Fibroblast of upper back skin (primary cell): ENCODE data around the gene CALCOCO1.
"Not testable (repeated sequence)": the region's sequence is repeated elsewhere in the genome, so short reads cannot be mapped to it uniquely, and the experiment has no call there.

Experiments
- DNase-seq: peaks from one replicate; pipeline ENCODE4 v3.0.0-alpha.2; 2013

Gene CALCOCO1

DNA sequence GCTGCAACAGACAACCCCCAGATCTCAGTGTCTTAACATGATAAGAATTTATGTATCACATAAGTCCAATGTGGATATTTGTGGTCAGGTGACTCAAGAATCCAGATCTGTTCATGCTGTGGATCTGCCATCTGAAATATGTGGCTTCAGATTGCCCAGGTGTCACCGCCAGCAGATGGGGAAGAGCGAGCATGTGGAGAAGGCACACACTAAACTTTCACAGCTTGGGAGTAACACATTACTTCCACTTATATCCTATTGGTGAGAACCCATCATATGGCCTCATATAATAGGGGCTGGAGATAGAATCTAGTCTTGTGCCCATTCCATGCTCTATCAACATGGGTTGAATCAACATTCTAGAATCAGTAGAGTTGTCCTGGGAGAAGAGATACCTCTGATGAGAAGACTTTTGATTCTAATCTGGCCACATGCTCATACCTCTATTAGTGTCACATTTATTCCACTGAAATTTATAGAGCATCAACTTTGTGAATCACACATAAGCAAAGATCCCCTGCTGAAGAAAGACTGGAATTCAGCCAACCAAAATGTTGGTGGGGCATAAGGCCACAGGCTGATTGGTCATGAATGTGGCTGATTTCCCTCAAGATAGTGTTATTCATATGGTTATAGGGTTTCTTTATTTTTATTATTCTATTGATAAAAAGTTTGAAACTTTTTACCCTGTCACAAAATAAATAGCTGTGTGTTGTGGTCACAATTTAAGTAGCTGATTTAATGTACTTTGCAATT lies 6.0 kb upstream of the CALCOCO1 start:
- DNase-seq = peak; percentile 53

DNA sequence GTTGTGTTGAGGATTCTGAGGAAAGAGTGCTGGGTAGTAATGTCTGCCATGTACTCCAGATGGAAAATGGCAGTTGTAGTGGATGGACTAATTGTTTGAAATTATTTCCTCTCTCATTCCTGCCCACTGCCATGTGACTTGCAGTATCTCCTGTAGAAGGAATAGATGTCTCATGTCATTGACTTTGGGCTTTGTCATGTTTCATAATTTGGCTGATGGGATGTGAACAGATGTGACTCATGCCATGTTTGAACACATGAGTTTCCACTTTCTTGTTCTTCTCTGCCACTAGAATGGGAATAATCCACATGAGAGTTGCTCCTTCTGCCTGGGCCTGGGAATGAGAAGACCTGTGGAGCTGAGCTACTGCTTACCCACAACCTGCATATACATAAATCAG lies 2.4 kb upstream of the CALCOCO1 start:
- no peak for DNase-seq

DNA sequence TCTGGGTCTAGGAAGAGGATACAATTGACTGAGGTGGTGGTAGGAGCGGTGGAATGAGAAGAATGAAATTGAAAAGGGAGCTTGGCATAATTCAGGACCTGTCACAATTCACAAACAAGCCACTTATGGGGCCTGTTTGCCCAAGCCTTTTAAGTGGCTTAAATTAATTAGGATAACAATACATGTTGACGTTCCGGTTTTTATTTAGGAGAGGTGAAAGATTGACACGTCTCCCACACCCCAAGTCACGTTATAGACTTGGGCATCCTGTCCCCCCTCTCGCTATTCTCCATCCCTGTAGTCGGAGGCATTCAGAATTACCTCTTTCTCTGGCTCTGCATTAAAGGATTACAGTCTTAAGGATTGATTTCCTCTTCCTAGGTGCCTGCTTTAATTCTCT lies 954 bp upstream of the CALCOCO1 start:
- no peak for DNase-seq

DNA sequence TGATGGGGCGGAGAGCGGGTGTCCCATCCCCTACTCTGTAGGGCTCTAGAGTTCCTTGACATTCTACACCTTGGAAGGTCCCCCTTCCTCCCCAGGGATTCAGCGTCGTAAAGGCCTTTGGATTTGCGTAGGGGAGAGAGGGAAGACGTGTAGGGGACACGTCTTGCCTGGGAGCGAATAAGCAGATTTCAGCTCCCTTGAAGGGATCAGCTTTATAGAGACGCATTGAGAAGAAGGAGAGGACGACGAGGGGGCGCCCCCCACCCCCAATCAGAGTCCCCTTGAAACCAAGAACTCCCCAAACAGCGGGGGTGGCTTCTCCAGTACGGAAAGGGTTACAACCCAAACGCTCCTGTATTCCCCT lies 324 bp downstream of the CALCOCO1 start:
- DNase-seq = peak; percentile 22

DNA sequence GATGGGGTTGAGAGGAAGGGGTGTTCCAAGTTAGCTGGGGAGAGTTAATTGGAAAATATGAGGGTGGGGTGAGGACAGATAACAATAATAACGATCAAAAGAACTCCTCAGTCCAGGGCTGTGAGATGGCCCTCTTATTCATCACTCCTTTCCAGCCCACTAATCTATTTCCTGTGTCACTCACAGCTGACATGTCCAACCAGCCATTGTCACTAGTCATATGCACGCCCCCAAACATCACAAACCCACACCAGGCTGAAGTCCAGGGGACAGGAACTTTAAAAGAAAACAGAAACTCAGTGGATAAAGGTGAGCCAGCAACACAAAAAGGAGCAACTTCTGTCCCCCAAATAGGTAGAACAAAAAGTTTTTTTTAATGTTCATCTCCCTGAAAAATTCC lies 911 bp downstream of the CALCOCO1 start:
- DNase-seq = no peak

DNA sequence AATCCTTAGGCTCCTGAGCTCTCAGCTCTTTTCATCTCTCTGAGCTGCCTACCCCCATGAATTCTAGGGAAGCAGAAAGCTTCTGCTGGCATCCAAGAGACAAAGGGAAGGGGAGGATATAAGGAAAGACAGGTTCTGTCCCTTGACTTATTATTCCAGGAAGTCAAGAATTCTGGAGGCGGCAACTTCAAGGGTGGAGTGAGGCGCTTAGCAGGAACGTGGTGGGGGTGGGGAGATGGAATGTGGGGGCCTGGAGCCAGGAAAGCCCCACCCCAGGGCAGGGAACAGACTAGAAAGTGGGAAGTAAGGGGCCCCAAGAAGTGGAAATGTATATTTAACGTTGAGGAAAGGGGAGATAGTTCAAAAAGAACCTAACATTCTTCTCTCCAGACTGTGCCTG lies 1.4 kb downstream of the CALCOCO1 start:
- peak; percentile 36 for DNase-seq

DNA sequence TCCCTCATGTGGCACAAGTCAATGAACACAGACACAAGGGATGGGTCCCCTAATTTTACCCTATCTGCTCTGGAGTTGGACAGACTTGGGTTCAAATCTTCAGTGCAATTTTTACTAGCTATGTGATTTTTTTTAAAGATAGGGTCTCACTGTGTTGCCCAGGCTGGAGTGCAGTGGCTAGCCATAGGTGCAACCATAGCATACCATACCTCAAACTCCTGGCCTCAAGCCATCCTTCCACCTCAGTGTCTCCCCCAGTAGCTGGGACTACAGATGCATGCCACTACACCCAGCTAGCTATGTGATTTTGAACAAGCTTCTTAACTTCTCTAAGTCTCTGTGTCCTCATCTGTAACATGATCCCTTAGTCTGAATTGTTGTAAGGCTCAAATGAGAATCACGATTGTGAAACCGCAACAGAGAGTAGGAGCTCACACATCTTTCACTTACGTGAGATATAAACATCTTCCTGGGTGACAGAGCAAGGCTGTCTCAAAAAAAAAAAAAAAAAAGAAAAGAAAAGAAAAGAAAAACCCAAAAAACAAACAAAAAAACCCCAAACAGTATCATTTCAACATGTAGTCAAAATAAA lies 4.7 kb downstream of the CALCOCO1 start:
- no peak for DNase-seq

DNA sequence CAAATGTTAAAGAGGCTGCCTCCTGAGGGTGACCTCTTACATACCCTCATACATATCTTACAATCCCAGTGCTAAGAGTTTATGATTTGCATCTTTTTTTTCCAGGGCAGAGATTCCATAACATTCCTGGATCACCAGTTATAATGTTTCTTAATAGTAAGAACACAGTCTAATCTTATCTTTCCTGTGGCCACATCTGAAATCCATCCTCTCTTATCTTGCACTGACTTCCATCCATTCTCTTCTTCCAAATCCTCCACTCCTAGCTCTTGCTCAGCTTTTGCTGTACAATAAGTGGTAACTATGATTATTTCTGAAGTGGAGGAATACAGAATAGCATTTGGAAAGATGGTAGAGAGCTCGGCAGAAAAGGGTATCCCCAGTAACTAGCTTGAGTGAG lies 6.3 kb downstream of the CALCOCO1 start:
- DNase-seq = no peak

DNA sequence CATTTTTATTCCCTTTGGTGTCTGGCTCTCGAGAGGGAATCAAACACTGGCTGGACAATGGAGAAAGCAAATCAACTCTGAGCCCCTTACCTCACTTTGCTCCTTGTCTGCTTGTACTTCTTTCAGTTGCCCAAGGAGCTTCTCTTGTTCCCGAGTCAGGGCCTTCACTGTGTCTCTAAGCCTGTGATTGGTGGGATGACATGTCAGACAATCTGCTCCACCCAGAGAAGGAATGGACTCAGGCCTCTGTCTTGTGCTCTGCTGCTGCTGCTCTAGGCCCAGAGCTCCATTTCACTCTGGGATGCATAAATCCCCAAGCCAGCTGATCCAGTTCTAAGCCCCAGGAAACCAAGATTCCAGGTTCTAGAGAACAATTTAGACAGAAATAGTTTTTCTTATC lies 7.6 kb downstream of the CALCOCO1 start:
- DNase-seq = no peak

DNA sequence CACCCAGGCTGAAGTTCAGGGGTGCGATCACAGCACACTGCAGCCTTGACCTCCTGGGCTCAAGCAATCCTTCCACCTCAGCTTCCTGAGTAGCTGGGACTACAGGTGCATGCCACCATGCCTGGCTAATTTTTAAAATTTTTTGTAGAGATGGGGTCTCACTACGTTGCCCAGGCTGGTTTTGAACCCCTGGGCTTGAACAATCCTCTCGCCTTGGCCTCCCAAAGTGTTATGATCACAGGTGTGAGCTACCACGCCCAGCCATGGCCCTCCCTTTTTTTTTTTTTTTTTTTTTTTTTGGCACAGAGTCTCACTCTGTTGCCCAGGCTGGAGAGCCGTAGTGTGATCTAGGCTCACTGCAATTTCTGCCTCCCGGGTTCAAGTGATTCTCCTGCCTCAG lies 8.7 kb downstream of the CALCOCO1 start:
- DNase-seq = not testable (repeated sequence)

DNA sequence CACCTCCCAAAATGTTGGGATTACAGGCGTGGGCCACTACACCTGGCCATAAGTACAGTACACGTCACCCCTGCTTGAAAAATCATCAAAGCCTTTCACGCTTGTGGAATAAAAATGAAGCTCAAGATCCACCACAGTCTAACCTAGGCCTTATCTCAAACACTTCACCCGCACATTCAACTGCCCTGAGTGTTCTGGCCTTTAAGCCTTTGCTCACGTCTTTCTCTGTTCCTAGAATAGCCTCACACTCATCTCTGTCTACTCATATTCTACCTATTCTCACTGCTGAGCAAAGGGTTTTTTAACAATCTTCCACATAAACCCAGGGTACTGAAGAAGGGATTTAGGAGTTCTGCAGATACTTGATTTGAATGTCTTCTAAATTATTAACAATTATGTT lies 9.9 kb downstream of the CALCOCO1 start:
- no peak for DNase-seq

DNA sequence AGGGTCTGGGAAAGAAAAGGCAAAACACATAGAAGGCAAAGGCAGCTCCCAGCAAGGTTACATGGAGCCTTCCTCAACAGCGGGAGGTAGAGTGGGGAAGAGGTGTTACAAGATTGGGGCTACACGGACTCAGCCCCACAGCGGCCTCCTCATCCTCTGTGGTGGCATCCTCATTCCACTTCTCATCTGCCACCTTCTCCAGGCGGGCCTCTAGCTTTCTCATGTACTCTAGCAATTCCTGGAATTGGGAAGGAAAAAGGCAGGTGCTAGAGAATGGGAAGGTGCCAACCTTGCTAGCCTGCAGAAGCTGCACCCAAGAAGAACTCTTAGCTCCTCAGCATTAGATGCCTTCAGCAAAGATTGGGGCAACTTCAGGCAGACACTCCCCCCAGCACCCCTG lies 13.2 kb downstream of the CALCOCO1 start:
- DNase-seq = no peak

DNA sequence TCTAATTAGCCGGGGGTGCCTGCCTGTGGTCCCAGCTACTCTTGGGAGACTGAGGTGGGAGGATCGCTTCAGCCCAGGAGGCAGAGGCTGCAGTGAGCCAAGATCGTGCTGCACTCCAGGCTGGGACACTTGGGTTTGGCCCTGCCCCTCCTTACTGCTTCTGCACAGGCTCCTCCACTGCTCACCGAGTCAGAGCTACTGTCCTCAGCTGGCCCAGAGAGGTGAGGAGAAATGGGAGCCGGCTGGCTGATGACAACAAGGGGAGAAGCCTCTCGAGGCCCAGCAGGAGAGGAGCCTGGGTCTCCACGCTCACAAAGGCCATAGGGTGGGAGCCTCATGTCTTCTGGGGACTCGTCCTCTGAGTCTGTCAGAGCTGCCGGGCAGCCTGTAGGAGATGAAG lies 13.7 kb downstream of the CALCOCO1 start:
- no peak for DNase-seq

DNA sequence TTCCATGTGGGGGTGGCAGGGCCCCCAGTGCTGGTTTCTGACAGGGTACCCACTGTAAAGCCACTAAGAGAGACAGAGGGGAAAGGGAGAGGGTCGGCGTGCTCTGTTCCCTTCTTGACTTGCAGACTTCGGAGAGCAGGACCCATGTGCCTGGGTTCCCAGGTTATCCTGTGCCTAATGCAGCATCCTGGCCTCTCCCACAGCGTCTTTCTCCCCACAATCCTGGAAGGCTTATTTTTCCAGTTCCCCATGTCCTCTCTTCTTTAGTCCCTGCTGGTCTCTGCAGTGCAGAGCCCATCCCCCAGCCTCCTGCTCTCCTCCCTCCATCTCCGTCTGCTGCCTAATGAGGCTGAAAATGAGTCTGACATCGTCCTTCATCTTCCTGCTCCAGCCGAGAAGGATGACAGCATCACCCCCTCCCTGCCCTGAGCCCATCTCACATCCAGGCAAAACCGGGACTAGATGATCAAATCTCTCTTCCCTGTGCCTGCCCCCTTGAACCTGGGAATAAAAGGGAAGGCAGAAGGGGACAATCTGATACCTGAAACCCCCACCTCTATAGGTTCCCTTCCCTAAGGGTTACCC lies 15.1 kb downstream of the CALCOCO1 start:
- no peak for DNase-seq

DNA sequence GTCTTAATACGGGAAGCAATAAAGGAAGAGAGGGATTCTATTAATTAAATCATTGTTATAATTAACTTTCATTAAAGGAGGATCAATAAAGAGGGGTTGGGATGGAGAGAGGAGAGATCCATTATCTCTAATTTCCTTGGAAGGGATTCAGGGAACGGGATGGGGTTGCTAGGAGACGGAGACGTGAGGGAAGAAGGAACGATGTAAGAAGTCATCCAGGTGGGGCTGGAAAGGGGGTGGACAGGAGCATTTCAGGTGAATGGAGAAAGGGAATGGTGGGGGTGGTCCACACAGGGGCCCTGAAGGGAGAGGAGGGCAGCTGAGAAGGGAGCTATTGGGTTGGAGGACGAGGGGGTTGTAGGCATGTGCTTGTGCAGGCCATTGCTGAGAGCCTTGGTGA lies 17.2 kb downstream of the CALCOCO1 start:
- DNase-seq = no peak

DNA sequence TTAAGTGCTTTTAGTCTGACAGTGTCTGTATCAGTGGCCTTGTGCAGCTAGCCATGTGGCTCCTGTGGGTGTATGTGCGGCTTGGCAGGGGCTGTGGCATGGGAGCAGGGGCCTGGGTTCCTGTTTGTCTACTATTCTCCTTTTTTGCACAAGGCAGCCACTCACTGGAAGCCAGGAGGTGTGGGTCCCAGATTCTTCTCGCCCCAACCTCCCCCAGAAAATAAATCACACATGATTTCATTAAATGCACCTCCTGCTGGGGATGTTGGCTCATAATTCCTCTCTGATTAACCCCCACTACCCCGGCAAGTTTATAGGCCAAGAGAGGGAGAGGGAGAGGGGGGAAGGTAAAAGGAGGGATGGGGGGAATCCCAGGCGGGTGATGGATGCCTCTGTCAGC lies 17.6 kb downstream of the CALCOCO1 start:
- no peak for DNase-seq

DNA sequence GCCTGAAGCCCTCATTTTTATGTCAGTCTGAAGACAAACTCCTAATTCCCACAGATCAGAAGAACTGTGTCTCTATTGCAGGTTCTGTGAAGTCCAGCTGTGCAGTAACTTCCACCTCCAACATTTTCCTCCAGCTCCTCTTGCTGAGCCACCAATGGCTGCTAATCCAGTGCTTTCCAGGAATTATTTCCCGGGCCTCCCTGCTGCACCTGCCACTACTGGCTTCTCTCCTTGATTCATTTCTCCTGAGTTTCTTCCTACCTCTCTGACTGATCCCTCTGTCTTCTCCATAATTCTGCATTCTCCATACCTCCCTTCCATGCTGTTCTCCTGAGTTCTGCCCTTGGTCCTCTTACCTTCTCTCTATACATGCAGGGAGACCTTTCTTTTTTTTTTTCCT lies 21.2 kb downstream of the CALCOCO1 start:
- DNase-seq = no peak

DNA sequence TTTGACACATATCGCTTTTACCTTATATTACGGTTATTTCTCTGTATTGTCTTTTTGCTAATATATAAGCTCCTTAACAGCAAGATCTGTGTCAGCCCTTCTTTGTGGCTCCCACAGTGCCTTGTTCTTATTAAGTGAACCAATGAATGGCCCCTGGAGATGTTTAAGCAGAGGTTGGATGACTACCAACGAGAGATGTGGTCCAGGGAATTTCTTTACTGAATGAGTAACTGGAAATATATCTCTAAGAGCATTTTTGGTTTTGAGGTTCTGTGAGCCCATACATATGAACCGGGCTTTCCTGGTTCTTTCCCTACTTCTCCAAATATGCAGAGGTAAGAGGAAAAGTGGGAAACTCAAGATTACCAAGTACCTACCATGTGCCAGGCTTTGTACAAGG lies 23.5 kb downstream of the CALCOCO1 start:
- DNase-seq = peak; percentile 85

DNA sequence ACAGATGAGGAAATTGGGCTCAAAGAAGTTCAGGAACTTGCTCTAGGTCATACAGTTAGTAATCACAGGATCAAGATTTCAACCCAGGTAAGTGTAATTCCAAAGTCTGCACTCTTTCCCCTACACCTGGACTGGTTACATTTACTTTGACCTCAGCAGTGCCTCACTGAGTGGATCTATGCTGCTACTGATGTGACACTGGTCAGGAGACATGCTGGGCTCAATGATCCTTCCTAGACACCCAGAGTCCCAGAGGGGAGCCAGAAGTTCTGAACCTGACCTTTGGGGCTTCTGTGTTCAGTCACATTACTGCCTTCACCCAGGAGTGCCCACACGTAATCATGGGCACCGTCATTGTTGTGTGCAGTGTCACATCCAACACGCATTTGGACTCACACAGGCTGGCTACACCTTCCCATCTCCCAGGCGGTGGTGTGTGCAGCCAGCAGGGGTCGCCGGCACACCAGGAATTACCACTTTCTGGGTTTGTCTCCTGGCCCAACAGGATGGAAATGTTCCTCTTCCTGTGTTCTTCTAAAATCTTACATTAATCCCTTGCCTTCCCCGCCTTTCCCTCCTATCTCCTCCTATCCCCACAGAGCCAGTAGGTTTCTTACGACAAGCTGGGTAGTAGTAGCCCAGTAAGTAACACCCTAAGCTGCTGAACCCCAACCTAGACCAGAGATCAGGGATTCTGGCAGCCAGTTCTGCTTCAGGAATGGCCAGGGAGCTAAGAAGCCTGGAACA lies 25.6 kb downstream of the CALCOCO1 start:
- peak; percentile 68 for DNase-seq

DNA sequence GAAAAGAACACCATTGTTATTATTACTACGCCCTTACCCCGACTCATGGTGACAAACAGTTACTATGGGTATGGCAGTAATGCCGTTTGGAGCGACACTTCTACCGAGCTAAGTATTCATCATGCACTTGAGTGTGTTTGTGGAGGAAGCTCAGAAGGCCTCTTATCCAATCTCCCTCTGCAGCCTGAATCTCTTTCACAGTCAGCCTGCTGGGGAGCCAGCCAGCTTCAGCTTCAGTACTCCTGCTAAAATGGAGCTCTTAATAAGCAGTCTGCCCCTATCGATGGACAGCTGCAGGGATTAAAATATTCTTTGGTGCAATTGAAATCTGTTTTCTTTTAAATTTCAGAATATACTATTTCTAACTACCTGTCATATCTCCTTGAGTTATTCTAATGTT lies 26.7 kb downstream of the CALCOCO1 start:
- DNase-seq = no peak

DNA sequence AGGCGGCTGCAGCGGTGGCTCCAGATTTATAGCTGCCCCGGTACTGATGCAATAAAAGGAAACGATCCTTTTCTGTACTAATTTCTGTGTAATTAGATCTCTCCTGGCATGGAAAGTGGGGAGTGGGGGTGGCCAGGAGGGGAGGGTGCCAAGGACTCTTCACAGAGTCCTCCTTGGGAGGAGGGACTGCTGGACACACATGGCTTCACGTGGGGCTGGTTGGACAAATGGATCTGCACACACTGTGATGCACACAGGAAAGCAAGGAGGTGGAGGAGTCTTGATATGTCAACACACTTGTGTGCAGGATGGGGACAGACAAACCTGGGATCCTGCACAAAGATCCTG lies 27.6 kb downstream of the CALCOCO1 start:
- DNase-seq = no peak

DNA sequence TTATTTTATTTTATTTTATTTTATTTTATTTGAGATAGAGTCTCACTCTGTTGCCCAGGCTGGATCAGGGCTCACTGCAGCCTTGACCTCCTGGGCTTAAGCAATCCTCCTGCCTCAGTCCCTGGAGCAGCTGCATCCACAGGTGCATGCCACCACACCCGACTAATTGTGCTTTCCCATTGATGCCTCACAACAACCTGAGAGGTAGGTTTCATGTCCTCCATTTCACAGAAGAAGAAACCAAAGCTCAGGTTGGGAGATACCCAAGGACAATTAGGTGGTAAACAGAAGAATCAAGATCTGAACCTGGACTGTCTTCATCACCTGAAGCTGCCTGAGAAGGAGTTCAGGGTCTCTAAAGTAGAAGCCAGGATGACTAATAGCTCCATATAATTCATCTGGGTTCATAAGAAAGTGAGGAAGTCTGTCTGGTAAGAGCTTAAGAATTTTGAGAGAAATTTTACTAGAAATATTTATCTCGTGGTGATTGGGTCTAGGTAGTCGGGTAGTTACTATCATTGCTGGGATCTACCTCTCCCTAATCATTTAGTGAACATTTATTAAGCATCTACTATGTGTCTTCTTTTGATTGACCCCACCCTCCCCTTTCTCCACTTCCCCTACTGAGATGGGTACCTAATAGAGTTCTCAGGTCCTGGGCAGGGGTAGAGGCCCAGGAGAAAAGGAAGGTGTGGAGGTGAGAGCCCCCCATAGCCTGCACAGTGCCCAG lies 28.1 kb downstream of the CALCOCO1 start:
- no peak for DNase-seq

DNA sequence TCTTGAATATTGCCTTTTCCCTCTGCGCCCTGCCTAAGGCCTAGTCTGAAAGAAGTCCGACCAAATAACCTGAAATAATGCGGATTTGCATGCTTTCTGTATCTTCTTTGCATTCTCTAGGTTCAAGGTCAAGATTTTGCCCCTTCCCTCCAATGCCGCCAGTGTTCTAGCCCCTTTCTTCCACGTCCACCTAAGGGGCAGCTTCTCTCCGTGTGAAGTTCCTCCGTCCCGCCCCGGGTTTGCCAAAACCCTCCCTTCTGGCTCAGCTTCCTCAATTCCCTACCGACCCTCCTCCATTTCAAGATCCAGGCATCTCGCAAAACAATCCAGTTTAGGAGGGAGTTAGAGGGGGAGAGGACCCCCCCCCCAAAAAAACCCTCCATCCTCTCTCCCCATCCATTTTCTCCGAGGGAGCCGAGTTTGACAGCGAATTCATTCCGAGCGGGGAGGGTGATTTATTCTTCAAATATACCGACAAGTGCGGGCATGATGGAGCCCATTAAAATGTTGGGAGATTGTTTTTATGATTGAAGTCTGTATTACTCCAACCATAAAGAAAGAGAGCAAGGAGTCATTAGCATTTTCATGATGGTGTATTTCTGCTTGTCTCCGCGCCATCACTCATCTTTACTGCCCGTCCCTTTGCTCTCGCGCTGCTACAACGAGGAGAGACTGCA lies 30.5 kb downstream of the CALCOCO1 start:
- no peak for DNase-seq
